Heart left ventricle (tissue), 16 donors: ENCODE data around the gene PSMB5. TPM values are rescaled to one million over a fixed set of nuclear protein-coding genes. Genes with fewer than 3 reads are reported as not detected.
A peak's percentile ranks its signal among the peaks of the same experiment; 100 is the strongest.

Experiments
- ATAC-seq, 4 donors: fragments of 200-7000 bp; cut with Tn5 transposase; one replicate each; pipeline ENCODE4 v1.9.1; 2020 to 2022; ENCODE audit warnings: moderate library complexity in 4 of 4, mild to moderate bottlenecking in 3 of 4, moderate number of reproducible peaks in 1 of 4
- DNase-seq, 5 donors: peaks; one replicate each; pipeline ENCODE4 v3.0.0-alpha.2; 2020
- H3K27ac ChIP-seq, 12 donors: fragments of 200-600 bp; sonication (generic) in 4 of 12; one replicate each; pipeline versions ENCODE4 v1.5.0 to v1.8.0; 2016 to 2022; ENCODE audit warnings: mild to moderate bottlenecking in 2 of 12
- H3K27me3 ChIP-seq, 9 donors: fragments of 200-600 bp; sonication (generic) in 2 of 9; one replicate each; pipeline versions ENCODE4 v1.5.1 to v1.8.0; 2016 to 2022; ENCODE audit warnings: mild to moderate bottlenecking in 3 of 9
- H3K36me3 ChIP-seq, 9 donors: fragments of 200-600 bp; sonication (generic) in 2 of 9; one replicate each; pipeline versions ENCODE4 v1.5.0 to v1.8.0; 2018 to 2022; ENCODE audit warnings: mild to moderate bottlenecking in 2 of 9
- H3K4me1 ChIP-seq, 12 donors: fragments of 200-600 bp; sonication (generic) in 4 of 12; one replicate each; pipeline versions ENCODE4 v1.5.0 to v1.8.0; 2016 to 2022; ENCODE audit warnings: mild to moderate bottlenecking in 3 of 12
- H3K4me3 ChIP-seq, 12 donors: fragments of 200-600 bp; sonication (generic) in 4 of 12; one replicate each; pipeline versions ENCODE4 v1.5.0 to v1.8.0; 2017 to 2022; ENCODE audit warnings: mild to moderate bottlenecking in 9 of 12, moderate library complexity in 4 of 12
- H3K9me3 ChIP-seq, 12 donors: fragments of 200-600 bp; sonication (generic) in 4 of 12; one replicate each; pipeline versions ENCODE4 v1.5.0 to v1.8.0; 2016 to 2022; ENCODE audit warnings: mild to moderate bottlenecking in 1 of 12
- POLR2A ChIP-seq, 2 donors: fragments of 450-650 bp; IDR thresholded peaks; one replicate each; pipeline ENCODE4 v1.6.1; 2017; ENCODE audit warnings: antibody characterized with exemption in 2 of 2, mild to moderate bottlenecking in 2 of 2, moderate library complexity in 2 of 2
- WGBS, 4 donors: extraction: QIAGEN DNeasy Blood & Tissue Kit in 2 of 4; methylation state at CpG; one replicate each; pipeline versions ENCODE4 v1.1.5 to v1.1.7; 2013 to 2018; 5-methylcytosine and 5-hydroxymethylcytosine counted together
- intact Hi-C, 10 donors: fragments of 100-400 bp; cut with DNase I; formaldehyde crosslinking; loops; one replicate each; pipeline versions ENCODE4 v1.11.1 to v1.14.2; 2022
- polyA plus RNA-seq, 2 donors: library from polyadenylated mRNA; stranded (reverse); fragments of 200-250 nt; gene quantifications; one replicate each; pipeline ENCODE4 v1.2.3, GENCODE V29; 2013
- total RNA-seq, 9 donors: library from RNA; depleted of rRNA in 2 of 9; stranded (reverse); fragments of >200 nt in 2 of 9; fragmentation: NEBNext Ultra II Directional in 3 of 9; extraction: Animal tissue kit (Norgen Biotek cat#: 25700) in 3 of 9; gene quantifications; one replicate each; pipeline versions ENCODE4 v1.1.0 to v1.2.4, GENCODE V29; 2016 to 2023
- TF ChIP-seq, protein P1 (sequence below), 12 donors: fragments of 200-600 bp; sonication (generic) in 4 of 12; IDR thresholded peaks; one replicate each; pipeline versions ENCODE4 v1.5.0 to v1.8.0; 2018 to 2022; ENCODE audit warnings: antibody characterized with exemption in 12 of 12, mild to moderate bottlenecking in 5 of 12
- donor health status: ischemic (EF 13 %, LVEDD 7.1; RV severe dilation, severe dysfunction).
- donor health status: healthy with polysubstance abuse.
- donor health status: DM: no; HTN: yes; CAD: no.
- donor health status: DM: no; HTN: no; CAD: no.
- donor health status: ischemic (EF 25% LVEDD 6.9; RV normal size, moderate dysfunction).
- donor health status: ischemic (EF 25% LVEDD 5.7; RV mildly dilated, moderate dysfunction).
- donor health status: healthy.
- donor health status: DM: yes; HTN: yes; CAD: no.
- donor health status: ischemic (EF 35%, LVEDD 5.7; RV mildly dilated, moderate dysfunction).
- donor health status: nonischemic (EF 11% LVEDD 7.7; RV severe dilation, severe dysfunction).
- donor health status: DM: yes; HTN: yes; CAD: no.
- donor health status: PGD.
- donor health status: ischemic (EF 29% LVEDD 5.4; RV normal size, mild dysfunction).
- donor health status: nonischemic (EF 23%, LVEDD 6.1; RV moderate dilation, normal function).

PSMB5 gene
- total and polyA plus RNA-seq, 11 donors, result 75.7 to 233 (median 122) TPM

DNA sequence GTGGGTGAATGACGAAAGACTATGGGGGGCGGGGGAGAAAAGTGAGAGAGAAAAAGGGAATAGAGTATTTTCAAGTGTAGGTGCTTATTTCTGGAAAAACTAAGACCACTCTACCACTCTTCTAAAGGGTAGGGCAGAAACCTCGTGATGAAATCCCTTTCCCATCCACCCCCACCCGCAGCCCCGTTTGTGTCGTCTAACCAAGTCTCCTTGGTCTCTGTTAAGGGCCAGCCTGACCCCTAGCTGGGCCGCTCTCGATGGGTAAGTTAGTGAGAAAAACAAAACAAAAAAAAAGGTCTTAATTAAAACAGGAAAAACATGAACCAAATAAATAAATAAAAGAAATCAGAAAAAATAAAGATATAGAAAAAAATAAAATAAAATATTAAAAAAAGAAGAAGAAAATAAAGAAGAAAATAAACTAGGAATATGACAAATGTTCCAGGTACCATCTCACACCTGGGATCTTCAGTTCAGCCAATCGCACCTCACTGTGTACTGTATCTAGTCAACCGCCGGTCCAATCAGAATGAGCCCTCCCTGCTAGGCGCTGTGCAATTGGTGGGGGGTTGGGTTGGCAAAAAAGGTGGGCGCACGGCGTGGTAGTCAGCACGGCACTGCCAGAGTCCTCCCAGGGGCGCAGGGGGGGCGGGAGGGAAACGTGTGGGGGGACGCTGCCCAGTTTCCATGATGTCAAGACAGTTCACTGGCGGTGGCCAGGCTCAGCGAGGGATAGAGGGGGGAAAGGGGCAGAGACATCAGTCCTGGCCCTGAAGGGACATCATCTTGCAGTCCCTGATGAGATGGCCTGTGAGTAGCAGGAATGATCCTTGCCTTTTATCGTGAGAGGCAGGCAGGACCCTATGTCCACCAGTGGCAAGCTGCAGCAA, 32.4 kb upstream of the PSMB5 start:
- H3K4me3 ChIP-seq, result no peak overlapping the region
- H3K27ac ChIP-seq, result no peak overlapping the region
- no peaks in the 10 kb centered on the region for H3K27me3 ChIP-seq
- intact Hi-C loops, result no loop called here
- peaks cover 5 to 53% (median 26%) of the 10 kb centered on the region in 12 donors for H3K4me1 ChIP-seq
- TF ChIP-seq POLR2A (IDR thresholded peaks at IDR 0.05), result no peak
- TF ChIP-seq, protein P1, sequence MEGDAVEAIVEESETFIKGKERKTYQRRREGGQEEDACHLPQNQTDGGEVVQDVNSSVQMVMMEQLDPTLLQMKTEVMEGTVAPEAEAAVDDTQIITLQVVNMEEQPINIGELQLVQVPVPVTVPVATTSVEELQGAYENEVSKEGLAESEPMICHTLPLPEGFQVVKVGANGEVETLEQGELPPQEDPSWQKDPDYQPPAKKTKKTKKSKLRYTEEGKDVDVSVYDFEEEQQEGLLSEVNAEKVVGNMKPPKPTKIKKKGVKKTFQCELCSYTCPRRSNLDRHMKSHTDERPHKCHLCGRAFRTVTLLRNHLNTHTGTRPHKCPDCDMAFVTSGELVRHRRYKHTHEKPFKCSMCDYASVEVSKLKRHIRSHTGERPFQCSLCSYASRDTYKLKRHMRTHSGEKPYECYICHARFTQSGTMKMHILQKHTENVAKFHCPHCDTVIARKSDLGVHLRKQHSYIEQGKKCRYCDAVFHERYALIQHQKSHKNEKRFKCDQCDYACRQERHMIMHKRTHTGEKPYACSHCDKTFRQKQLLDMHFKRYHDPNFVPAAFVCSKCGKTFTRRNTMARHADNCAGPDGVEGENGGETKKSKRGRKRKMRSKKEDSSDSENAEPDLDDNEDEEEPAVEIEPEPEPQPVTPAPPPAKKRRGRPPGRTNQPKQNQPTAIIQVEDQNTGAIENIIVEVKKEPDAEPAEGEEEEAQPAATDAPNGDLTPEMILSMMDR (IDR thresholded peaks at IDR 0.05), result no peak
- WGBS, 4 donors, result 83 to 86% (median 85%) methylated on average over 23 of the region's 23 CpGs
- DNase-seq (no peak), ATAC-seq (no peak)
- H3K36me3 ChIP-seq, result peaks cover 0 to 77% (median 70%) of the 10 kb centered on the region in 9 donors
- no peaks in the 10 kb centered on the region for H3K9me3 ChIP-seq

- intact Hi-C loops, result no loop called here
- no peak for TF ChIP-seq POLR2A (IDR thresholded peaks at IDR 0.05)
- TF ChIP-seq, protein P1 (IDR thresholded peaks at IDR 0.05), result no peak
- no peaks in the 10 kb centered on the region for H3K9me3 ChIP-seq
- ATAC-seq (no peak), DNase-seq (no peak)
- H3K4me1 ChIP-seq, result peaks cover 0 to 49% (median 24%) of the 10 kb centered on the region in 12 donors
- H3K27me3 ChIP-seq, result no peaks in the 10 kb centered on the region
- WGBS, 4 donors, result 84 to 93% (median 91%) methylated on average over 3 of the region's 3 CpGs
- H3K27ac ChIP-seq, result no peak overlapping the region
- H3K4me3 ChIP-seq, result no peak overlapping the region
- peaks cover 0 to 84% (median 75%) of the 10 kb centered on the region in 9 donors for H3K36me3 ChIP-seq
Measured at GRCh38 chr14:23066368-23066767, 31.7 kb upstream of the PSMB5 start.

GRCh38 chr14:23063601-23064000, 28.9 kb upstream of the PSMB5 start:
- 88 to 91% (median 89%) methylated on average over 5 of the region's 5 CpGs for WGBS, 4 donors
- Histone ChIP-seq H3K27ac (no peak overlapping the region), H3K9me3 (no peaks in the 10 kb centered on the region), H3K27me3 (no peaks in the 10 kb centered on the region), H3K36me3 (peaks cover 0 to 100% (median 100%) of the 10 kb centered on the region in 9 donors), H3K4me3 (no peak overlapping the region), H3K4me1 (peaks cover 0 to 24% (median 11%) of the 10 kb centered on the region in 12 donors)
- TF ChIP-seq, protein P1 (IDR thresholded peaks at IDR 0.05), result no peak
- TF ChIP-seq POLR2A (IDR thresholded peaks at IDR 0.05), result no peak
- DNase-seq (no peak), ATAC-seq (no peak)
- intact Hi-C loops, result no loop called here

GRCh38 chr14:23062002-23062401, 27.3 kb upstream of the PSMB5 start:
- Histone ChIP-seq H3K36me3 (peaks cover 0 to 89% (median 86%) of the 10 kb centered on the region in 9 donors), H3K4me3 (no peak overlapping the region), H3K27me3 (no peaks in the 10 kb centered on the region), H3K4me1 (peaks cover 0 to 27% (median 13%) of the 10 kb centered on the region in 12 donors), H3K27ac (peak overlapping the region in 2 of 12 donors; percentile 31 to 46), H3K9me3 (no peaks in the 10 kb centered on the region)
- TF ChIP-seq, protein P1 (IDR thresholded peaks at IDR 0.05), result no peak
- no peak for TF ChIP-seq POLR2A (IDR thresholded peaks at IDR 0.05)
- WGBS, 4 donors, result 0 to 18% (median 10%) methylated on average over 4 of the region's 4 CpGs
- DNase-seq, result peak in 3 of 5 donors; percentile 56 to 70 (median 56)
- ATAC-seq, result peak in 3 of 4 donors; percentile 14 to 57 (median 52)
- intact Hi-C loops, result no loop called here
